ENCODE results near the gene ZNF592. TPM values are rescaled to one million over a fixed set of nuclear protein-coding genes. Genes with fewer than 3 reads are reported as not detected.

ZNF592 gene
- total RNA-seq, 1 experiment from 2014 or later: 49.6 TPM

DNA sequence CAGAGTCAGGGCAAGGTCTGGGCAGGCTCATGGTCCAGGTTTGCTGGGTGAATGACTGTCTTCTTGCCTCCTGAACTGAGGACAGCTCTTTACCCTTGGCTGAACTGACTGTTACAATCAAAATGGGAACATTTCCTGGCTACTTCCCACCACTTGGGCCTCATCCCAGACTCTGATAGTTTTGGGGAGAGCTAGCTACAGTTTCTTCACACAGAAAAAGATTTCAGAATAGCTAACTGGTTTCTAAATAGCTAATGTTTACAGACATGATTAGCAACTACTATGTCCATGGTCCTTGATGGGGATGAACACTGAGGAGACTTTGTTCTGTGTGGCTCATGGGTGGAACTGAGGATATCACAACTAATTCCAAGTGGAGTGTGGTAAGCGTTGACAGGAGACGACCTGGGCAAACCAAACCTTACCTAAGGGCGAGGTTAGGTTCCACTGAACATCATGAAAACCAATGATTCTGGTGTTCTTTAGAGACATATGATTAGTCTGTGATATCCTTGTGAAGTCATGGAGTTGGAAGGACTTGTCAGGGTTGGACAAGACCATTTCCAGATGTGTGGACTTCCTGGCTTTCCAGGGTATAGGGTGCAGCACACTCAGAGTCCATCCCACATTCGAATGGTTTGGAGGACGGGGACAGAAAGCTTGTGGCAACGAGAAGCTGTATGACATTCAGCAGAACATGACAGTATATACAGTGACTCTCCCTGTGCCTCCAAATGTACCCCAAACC is 76.0 kb downstream of the ZNF592 start:
- H3K27ac Mint-ChIP-seq (ENCODE audit: unreplicated experiment): no peak overlapping the region
- CTCF ChIA-PET: interaction anchor here (2.2 kb wide), 1 partner anchor 103 kb away, joined by 7 read pairs; no protein-coding TSS in a partner anchor
- H3K27me3 Mint-ChIP-seq (ENCODE audit: unreplicated experiment): no peaks in the 10 kb centered on the region
- H3K36me3 Mint-ChIP-seq (ENCODE audit: insufficient read depth, unreplicated experiment): no peaks in the 10 kb centered on the region
- peaks cover 26% of the 10 kb centered on the region for H3K4me1 Mint-ChIP-seq (ENCODE audit: low read depth, unreplicated experiment)
- intact Hi-C loops (cut with micrococcal nuclease; ENCODE audit: unreplicated experiment): loop anchor here (10.0 kb wide), 1 partner anchor 220 kb away; no protein-coding TSS in a partner anchor
- TF ChIP-seq, protein P1, sequence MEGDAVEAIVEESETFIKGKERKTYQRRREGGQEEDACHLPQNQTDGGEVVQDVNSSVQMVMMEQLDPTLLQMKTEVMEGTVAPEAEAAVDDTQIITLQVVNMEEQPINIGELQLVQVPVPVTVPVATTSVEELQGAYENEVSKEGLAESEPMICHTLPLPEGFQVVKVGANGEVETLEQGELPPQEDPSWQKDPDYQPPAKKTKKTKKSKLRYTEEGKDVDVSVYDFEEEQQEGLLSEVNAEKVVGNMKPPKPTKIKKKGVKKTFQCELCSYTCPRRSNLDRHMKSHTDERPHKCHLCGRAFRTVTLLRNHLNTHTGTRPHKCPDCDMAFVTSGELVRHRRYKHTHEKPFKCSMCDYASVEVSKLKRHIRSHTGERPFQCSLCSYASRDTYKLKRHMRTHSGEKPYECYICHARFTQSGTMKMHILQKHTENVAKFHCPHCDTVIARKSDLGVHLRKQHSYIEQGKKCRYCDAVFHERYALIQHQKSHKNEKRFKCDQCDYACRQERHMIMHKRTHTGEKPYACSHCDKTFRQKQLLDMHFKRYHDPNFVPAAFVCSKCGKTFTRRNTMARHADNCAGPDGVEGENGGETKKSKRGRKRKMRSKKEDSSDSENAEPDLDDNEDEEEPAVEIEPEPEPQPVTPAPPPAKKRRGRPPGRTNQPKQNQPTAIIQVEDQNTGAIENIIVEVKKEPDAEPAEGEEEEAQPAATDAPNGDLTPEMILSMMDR (IDR thresholded peaks at IDR 0.05; ENCODE audit: unreplicated experiment): no peak
- no peak overlapping the region for H3K4me3 Mint-ChIP-seq (ENCODE audit: low read depth, unreplicated experiment)
- no peak for DNase-seq
- no peaks in the 10 kb centered on the region for H3K9me3 Mint-ChIP-seq (ENCODE audit: low read depth, unreplicated experiment)
- BruUV-seq (replicated peaks): no TSS peak

DNA sequence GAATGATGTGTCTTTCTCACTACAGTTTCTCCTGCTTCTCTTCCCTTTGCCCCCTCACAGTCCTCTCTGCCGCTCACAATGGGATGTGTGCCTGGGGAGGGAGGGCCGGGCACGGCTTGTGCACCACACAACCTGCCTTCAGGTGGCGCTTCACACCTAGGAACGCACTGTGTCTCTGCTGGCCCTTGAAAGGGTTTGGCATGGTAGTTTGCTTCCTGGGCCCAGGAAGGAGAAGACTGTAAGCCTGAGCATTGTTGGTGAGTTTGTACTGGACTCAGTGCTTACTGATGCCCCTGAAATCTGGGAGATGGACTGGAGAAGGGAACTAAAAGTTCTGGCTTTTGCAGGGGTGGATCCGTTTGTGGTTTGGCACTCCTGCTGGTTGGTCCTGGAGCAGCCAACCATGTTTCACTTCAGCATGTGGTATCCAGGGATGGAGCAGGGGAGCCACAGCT is 78.0 kb downstream of the ZNF592 start:
- Mint-ChIP-seq H3K27me3 (ENCODE audit: unreplicated experiment) (no peaks in the 10 kb centered on the region), H3K27ac (ENCODE audit: unreplicated experiment) (no peak overlapping the region), H3K4me1 (ENCODE audit: low read depth, unreplicated experiment) (peaks cover 24% of the 10 kb centered on the region), H3K9me3 (ENCODE audit: low read depth, unreplicated experiment) (no peaks in the 10 kb centered on the region), H3K4me3 (ENCODE audit: low read depth, unreplicated experiment) (no peak overlapping the region), H3K36me3 (ENCODE audit: insufficient read depth, unreplicated experiment) (no peaks in the 10 kb centered on the region)
- no TSS peak for BruUV-seq (replicated peaks)
- intact Hi-C loops (cut with micrococcal nuclease; ENCODE audit: unreplicated experiment): loop anchor here (1.0 to 10.0 kb wide), 2 partner anchors 102 to 218 kb away; no protein-coding TSS in a partner anchor
- peak; percentile 73 for DNase-seq
- CTCF ChIA-PET: interaction anchor here (1.2 kb wide), 1 partner anchor 86 kb away, joined by 3 read pairs; no protein-coding TSS in a partner anchor
- TF ChIP-seq, protein P1 (IDR thresholded peaks at IDR 0.05; ENCODE audit: unreplicated experiment): peak; percentile 72

DNA sequence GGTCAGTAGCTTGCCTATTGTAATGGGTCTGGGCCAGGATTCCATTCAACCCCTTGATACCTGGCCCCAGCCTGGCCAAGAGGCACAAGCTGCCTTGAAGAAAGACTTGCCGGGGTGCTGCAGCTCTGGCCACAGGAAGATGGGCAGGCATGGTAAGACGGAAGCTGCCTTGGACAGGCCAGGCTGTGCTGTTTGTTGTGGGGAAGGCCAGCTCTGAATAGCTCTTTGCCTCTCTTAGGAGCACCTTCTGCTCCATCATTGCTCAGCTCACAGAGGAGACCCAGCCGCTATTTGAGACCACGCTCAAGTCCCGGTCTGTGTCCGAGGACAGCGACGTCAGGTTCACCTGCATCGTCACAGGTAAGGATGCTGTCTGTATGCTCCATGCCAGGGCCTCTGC is 78.9 kb downstream of the ZNF592 start:
- H3K27ac Mint-ChIP-seq (ENCODE audit: unreplicated experiment): no peak overlapping the region
- CTCF ChIA-PET: interaction anchor here (0.9 to 1.2 kb wide), 2 partner anchors 85 to 103 kb away, joined by 3 read pairs; no protein-coding TSS in a partner anchor

DNA sequence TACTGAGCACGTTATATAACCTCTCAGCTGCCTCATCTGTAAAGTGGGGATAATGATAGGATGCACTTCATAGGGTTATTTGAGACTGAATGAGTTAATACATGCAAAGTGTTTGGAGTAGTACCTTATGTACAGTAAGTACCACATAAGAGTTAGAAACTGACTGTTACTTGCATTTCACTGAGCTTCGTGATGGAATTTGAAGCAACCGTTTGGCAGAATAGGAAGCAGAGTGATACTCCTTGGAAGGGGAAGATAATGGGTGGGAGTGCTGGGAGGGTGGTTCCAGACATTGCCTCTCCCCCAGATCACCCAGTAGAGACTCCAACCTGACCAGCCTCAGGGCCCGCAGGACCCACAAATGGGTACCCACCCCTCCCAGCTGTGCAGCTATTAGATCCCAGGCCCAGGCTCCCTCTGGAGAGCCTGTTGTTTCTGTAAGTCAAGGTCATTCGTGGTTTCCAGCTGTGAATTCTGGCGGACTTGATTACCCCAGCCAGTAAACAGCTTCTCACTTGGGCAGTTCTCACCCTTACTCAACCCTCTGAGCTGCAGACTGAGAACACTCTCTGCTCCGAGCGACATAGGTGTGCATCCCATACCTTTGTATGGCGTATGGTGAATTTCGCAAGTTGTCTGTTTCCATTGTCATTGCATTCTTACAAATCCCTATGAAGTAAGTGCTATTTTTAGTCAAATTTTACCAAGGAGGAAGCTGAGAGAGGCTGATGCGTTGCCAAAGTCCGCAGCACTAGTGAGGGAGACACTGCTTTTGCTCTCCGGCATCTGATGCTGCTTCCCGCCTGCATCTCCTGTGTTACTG is 79.9 kb downstream of the ZNF592 start:
- CTCF ChIA-PET: interaction anchor here (1.2 kb wide), 1 partner anchor 100 kb away, joined by 5 read pairs; no protein-coding TSS in a partner anchor
- no peak overlapping the region for H3K27ac Mint-ChIP-seq (ENCODE audit: unreplicated experiment)

More for the DNA sequence above, 78.9 kb downstream of the ZNF592 start:
- Mint-ChIP-seq H3K4me3 (ENCODE audit: low read depth, unreplicated experiment) (no peak overlapping the region), H3K36me3 (ENCODE audit: insufficient read depth, unreplicated experiment) (no peaks in the 10 kb centered on the region), H3K9me3 (ENCODE audit: low read depth, unreplicated experiment) (no peaks in the 10 kb centered on the region), H3K4me1 (ENCODE audit: low read depth, unreplicated experiment) (peaks cover 19% of the 10 kb centered on the region), H3K27me3 (ENCODE audit: unreplicated experiment) (no peaks in the 10 kb centered on the region)
- no peak for DNase-seq
- intact Hi-C loops (cut with micrococcal nuclease; ENCODE audit: unreplicated experiment): loop anchor here (10.0 kb wide), 1 partner anchor 218 kb away; no protein-coding TSS in a partner anchor
- BruUV-seq (replicated peaks): no TSS peak
- TF ChIP-seq, protein P1 (IDR thresholded peaks at IDR 0.05; ENCODE audit: unreplicated experiment): no peak

More for the DNA sequence above, 79.9 kb downstream of the ZNF592 start:
- H3K9me3 Mint-ChIP-seq (ENCODE audit: low read depth, unreplicated experiment): no peaks in the 10 kb centered on the region
- no peak overlapping the region for H3K4me3 Mint-ChIP-seq (ENCODE audit: low read depth, unreplicated experiment)
- DNase-seq: no peak
- H3K27me3 Mint-ChIP-seq (ENCODE audit: unreplicated experiment): no peaks in the 10 kb centered on the region
- TF ChIP-seq, protein P1 (IDR thresholded peaks at IDR 0.05; ENCODE audit: unreplicated experiment): no peak
- BruUV-seq (replicated peaks): no TSS peak
- H3K36me3 Mint-ChIP-seq (ENCODE audit: insufficient read depth, unreplicated experiment): no peaks in the 10 kb centered on the region
- H3K4me1 Mint-ChIP-seq (ENCODE audit: low read depth, unreplicated experiment): peaks cover 25% of the 10 kb centered on the region
- intact Hi-C loops (cut with micrococcal nuclease; ENCODE audit: unreplicated experiment): loop anchor here (10.0 kb wide), 1 partner anchor 217 kb away; no protein-coding TSS in a partner anchor
